Measurements from ENCODE around the gene ZNF385C. TPM values are rescaled to one million over a fixed set of nuclear protein-coding genes. Genes with fewer than 3 reads are reported as not detected.

The ZNF385C gene
- total RNA-seq, 1 donor from 2014 or later, result 2.7 TPM

DNA sequence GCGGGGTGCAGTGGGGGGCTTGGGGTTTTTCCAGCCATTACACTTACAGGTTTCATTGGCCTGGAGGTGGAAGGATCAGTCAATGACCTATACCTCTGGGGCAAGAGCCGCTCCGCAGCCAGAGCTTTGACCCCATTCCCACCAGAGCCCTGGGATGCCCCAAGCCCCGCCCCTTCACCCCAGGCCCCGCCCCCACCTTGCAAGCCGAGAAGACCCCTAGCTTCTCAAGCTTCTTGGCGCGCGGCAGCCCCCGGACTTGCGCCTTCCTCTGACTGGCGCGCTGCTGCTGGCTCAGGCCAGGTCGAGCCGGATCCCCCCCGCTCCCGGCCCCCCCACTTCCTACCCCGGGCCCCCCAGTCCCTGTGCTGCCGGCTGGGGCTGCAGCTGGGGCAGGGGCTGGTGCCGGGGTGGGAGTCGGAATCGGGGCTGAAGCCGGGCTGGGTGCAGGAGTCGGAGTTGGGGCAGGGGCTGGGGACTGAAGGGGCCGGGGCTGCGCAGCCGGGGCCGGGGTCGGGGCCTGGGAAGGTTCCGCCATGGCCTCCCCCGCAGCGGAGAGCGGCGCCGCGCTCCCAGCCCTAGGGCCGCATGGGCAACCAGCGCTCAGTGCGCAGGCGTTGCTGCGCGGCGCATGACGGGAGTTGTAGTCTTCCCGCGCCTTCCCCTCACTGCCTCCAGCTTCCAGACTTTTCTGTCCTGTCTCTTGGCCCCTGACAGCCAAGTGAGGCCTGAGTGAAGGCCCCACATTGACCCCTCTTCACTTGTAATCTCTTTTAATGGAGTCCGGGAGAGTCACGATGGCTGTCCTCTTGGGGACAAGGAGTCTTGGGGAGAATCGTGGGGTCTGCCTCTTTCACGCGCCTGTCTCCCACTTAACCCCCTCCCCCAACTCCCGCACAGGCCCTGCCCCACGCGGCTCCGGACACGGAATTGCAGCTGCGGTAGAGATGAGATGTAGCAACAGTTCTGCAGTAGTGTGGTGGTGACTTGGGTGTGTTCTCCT lies 22.8 kb upstream of the ZNF385C start, which contains the start of gene KAT2A:
TSS of gene KAT2A (minus strand) at position 598 of the 1,000 bp plus-strand sequence. CDS start at position 535, 63 bp downstream.
- TF ChIP-seq, protein P1, sequence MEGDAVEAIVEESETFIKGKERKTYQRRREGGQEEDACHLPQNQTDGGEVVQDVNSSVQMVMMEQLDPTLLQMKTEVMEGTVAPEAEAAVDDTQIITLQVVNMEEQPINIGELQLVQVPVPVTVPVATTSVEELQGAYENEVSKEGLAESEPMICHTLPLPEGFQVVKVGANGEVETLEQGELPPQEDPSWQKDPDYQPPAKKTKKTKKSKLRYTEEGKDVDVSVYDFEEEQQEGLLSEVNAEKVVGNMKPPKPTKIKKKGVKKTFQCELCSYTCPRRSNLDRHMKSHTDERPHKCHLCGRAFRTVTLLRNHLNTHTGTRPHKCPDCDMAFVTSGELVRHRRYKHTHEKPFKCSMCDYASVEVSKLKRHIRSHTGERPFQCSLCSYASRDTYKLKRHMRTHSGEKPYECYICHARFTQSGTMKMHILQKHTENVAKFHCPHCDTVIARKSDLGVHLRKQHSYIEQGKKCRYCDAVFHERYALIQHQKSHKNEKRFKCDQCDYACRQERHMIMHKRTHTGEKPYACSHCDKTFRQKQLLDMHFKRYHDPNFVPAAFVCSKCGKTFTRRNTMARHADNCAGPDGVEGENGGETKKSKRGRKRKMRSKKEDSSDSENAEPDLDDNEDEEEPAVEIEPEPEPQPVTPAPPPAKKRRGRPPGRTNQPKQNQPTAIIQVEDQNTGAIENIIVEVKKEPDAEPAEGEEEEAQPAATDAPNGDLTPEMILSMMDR (IDR thresholded peaks at IDR 0.05; ENCODE audit: unreplicated experiment), result no peak
- Mint-ChIP-seq H3K27me3 (no peaks in the 10 kb centered on the region), H3K4me3 (ENCODE audit: low read depth) (peak within 1 kb of the TSS; percentile 68), H3K36me3 (ENCODE audit: insufficient read depth) (peaks cover 6% of the 10 kb centered on the region), H3K9me3 (ENCODE audit: low read depth) (no peaks in the 10 kb centered on the region), H3K4me1 (ENCODE audit: low read depth) (peaks cover 10% of the 10 kb centered on the region), H3K27ac (peak within 1 kb of the TSS; percentile 69)
- peak; percentile 58 for DNase-seq (ENCODE audit: low spot score, unreplicated experiment)

DNA sequence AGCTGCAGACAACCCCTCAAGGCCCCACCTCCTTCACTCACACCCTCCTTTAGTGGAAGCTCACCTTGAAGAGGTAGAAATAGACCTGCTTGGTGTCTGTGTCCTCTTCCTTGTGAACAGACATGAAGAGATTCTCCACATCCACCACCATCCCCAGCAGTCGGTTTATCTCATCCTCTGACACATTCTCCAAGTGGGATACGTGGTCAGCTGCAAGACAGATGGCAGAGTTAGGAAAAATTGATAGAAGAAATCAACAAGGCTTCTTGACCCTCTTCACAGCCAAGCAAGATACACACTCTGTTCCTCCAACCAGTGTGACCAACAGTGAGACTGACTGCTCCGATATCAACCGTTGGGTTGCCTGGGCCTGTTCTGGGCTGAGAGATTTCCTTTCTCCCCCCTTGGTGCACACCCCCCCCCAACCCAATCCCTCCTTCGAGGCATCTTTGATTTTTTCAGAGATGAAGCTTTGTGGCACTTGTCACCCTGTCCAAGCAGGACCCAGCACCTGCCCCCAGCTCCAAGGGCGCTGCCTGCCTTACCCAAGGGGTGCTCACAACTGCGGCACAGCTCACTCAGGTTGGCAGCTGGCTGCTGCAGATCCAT lies 22.0 kb upstream of the ZNF385C start:
- TF ChIP-seq, protein P1 (IDR thresholded peaks at IDR 0.05; ENCODE audit: unreplicated experiment), result no peak
- Mint-ChIP-seq H3K4me3 (ENCODE audit: low read depth) (peak overlapping the region; percentile 68), H3K36me3 (ENCODE audit: insufficient read depth) (peaks cover 6% of the 10 kb centered on the region), H3K9me3 (ENCODE audit: low read depth) (no peaks in the 10 kb centered on the region), H3K27me3 (no peaks in the 10 kb centered on the region), H3K27ac (peak overlapping the region; percentile 62), H3K4me1 (ENCODE audit: low read depth) (peaks cover 10% of the 10 kb centered on the region)
- DNase-seq (ENCODE audit: low spot score, unreplicated experiment), result no peak

DNA sequence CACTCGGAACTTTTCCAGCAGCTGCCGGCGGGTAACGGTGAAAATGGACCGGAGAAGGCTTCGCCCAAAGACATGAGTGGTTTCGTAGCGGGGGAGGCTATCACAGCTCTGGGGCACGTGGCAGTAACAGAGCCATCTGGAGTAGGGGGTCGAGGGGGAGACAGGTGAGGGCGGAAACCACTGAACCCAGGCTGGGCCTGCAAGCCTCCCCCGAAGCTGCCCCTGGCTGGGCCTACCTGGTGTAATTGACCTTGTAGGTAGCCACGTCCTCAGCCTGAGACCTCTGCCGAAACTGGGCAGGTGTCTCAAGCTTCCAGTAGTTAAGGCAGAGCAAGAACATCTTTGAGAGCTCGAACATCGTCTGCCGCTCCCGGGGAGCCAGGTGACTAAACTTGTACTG lies 21.0 kb upstream of the ZNF385C start:
- DNase-seq (ENCODE audit: low spot score, unreplicated experiment), result no peak
- TF ChIP-seq, protein P1 (IDR thresholded peaks at IDR 0.05; ENCODE audit: unreplicated experiment), result no peak
- Mint-ChIP-seq H3K27me3 (no peaks in the 10 kb centered on the region), H3K27ac (no peak overlapping the region), H3K4me1 (ENCODE audit: low read depth) (peaks cover 10% of the 10 kb centered on the region), H3K36me3 (ENCODE audit: insufficient read depth) (peaks cover 3% of the 10 kb centered on the region), H3K4me3 (ENCODE audit: low read depth) (peak overlapping the region; percentile 14), H3K9me3 (ENCODE audit: low read depth) (no peaks in the 10 kb centered on the region)

DNA sequence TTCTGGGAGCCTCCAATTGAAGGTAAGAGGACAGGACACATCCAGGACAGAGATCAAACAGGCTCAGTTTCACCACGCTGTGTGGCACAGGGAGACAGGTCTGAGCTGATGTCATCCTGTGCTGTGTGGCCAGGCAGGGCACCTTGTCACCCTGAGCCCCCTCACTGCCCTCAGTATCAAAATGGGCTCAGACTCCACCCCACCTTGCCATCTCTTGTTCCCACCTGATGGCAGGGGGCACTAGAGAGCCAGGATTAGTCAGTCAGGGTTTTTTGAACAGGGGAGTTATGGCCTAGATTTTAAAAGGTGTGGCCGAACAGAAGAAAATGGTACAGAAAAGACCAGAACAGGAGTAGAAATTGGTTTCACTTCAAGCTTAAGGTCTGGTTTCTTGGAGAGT lies 20.3 kb upstream of the ZNF385C start:
- Mint-ChIP-seq H3K4me1 (ENCODE audit: low read depth) (peaks cover 10% of the 10 kb centered on the region), H3K9me3 (ENCODE audit: low read depth) (no peaks in the 10 kb centered on the region), H3K27ac (no peak overlapping the region), H3K27me3 (no peaks in the 10 kb centered on the region), H3K36me3 (ENCODE audit: insufficient read depth) (peaks cover 4% of the 10 kb centered on the region), H3K4me3 (ENCODE audit: low read depth) (peak overlapping the region; percentile 40)
- DNase-seq (ENCODE audit: low spot score, unreplicated experiment), result no peak
- TF ChIP-seq, protein P1 (IDR thresholded peaks at IDR 0.05; ENCODE audit: unreplicated experiment), result peak; percentile 30

DNA sequence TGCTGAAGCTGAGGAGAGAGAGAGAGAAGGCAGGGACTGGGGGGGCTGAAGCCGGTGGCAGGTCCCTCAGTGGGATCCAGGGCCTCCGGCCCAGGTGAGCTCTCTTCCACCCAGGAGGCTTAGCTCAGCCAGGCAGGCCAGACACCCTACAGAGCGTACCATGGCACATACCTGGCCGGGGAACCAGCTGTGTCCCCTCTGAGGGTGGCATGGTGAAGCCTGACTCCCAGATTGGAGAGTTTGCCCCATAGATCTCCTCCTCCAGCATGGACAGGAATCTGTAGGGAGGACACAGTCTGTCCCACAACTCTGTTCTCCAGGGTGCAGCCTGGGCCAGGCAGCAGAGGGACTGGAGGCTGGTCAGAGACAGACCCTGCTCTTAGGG lies 19.8 kb upstream of the ZNF385C start:
- TF ChIP-seq, protein P1 (IDR thresholded peaks at IDR 0.05; ENCODE audit: unreplicated experiment), result no peak
- no peaks in the 10 kb centered on the region for H3K9me3 Mint-ChIP-seq (ENCODE audit: low read depth)
- H3K4me1 Mint-ChIP-seq (ENCODE audit: low read depth), result peaks cover 10% of the 10 kb centered on the region
- no peaks in the 10 kb centered on the region for H3K27me3 Mint-ChIP-seq
- peaks cover 4% of the 10 kb centered on the region for H3K36me3 Mint-ChIP-seq (ENCODE audit: insufficient read depth)
- no peak overlapping the region for H3K27ac Mint-ChIP-seq
- no peak overlapping the region for H3K4me3 Mint-ChIP-seq (ENCODE audit: low read depth)
- DNase-seq (ENCODE audit: low spot score, unreplicated experiment), result no peak
